ENCODE data around the gene EIF4E2.
"Not testable (repeated sequence)": the region's sequence is repeated elsewhere in the genome, so short reads cannot be mapped to it uniquely, and the experiment has no call there.

EIF4E2 gene

GRCh38 chr2:232522623-232523401, 27.7 kb upstream of the EIF4E2 start:
- no peak for DNase-seq (ENCODE audit: low read depth in 2 of 2)

GRCh38 chr2:232523402-232523681, 27.1 kb upstream of the EIF4E2 start:
- DNase-seq (ENCODE audit: low read depth in 2 of 2), result no peak

- DNase-seq (ENCODE audit: low read depth in 2 of 2), result no peak
Measured at GRCh38 chr2:232523682-232524597, 26.5 kb upstream of the EIF4E2 start.

- DNase-seq (ENCODE audit: low read depth in 2 of 2), result no peak
Measured at GRCh38 chr2:232524771-232525170, 25.7 kb upstream of the EIF4E2 start.

GRCh38 chr2:232525199-232525598, 25.3 kb upstream of the EIF4E2 start:
- DNase-seq (ENCODE audit: low read depth in 2 of 2), result no peak

- no peak for DNase-seq (ENCODE audit: low read depth in 2 of 2)
Measured at GRCh38 chr2:232525791-232526371, 24.6 kb upstream of the EIF4E2 start, which contains the start of gene CHRND. CHRND (plus strand) TSS chr2:232526160; CDS start chr2:232526216, 56 bp downstream.

GRCh38 chr2:232526372-232526941, 24.0 kb upstream of the EIF4E2 start:
- no peak for DNase-seq (ENCODE audit: low read depth in 2 of 2)

GRCh38 chr2:232527905-232528470, 22.5 kb upstream of the EIF4E2 start:
- DNase-seq (ENCODE audit: low read depth in 2 of 2), result no peak

GRCh38 chr2:232528746-232529460, 21.6 kb upstream of the EIF4E2 start:
- DNase-seq (ENCODE audit: low read depth in 2 of 2), result no peak

GRCh38 chr2:232529806-232530547, 20.5 kb upstream of the EIF4E2 start:
- DNase-seq (ENCODE audit: low read depth in 2 of 2), result no peak

GRCh38 chr2:232530626-232531260, 19.7 kb upstream of the EIF4E2 start:
- DNase-seq (ENCODE audit: low read depth in 2 of 2), result no peak

GRCh38 chr2:232532419-232532818, 18.1 kb upstream of the EIF4E2 start:
- DNase-seq (ENCODE audit: low read depth in 2 of 2), result no peak

- not testable (repeated sequence) for DNase-seq (ENCODE audit: low read depth in 2 of 2)
Measured at GRCh38 chr2:232532821-232533220, 17.7 kb upstream of the EIF4E2 start.

GRCh38 chr2:232533944-232534710, 16.4 kb upstream of the EIF4E2 start:
- no peak for DNase-seq (ENCODE audit: low read depth in 2 of 2)

- DNase-seq (ENCODE audit: low read depth in 2 of 2), result no peak
Measured at GRCh38 chr2:232534940-232535651, 15.4 kb upstream of the EIF4E2 start.

GRCh38 chr2:232535761-232536530, 14.5 kb upstream of the EIF4E2 start:
- no peak for DNase-seq (ENCODE audit: low read depth in 2 of 2)

GRCh38 chr2:232537079-232537478, 13.4 kb upstream of the EIF4E2 start:
- DNase-seq (ENCODE audit: low read depth in 2 of 2), result no peak

- no peak for DNase-seq (ENCODE audit: low read depth in 2 of 2)
Measured at GRCh38 chr2:232537499-232537898, 13.0 kb upstream of the EIF4E2 start.

All from stimulated activated CD8-positive, alpha-beta memory T cell treated with anti-CD3 and anti-CD28 coated beads, Interleukin-7, amount 100 ng/mL, for 1 hour (primary cell).